Mesenteric fat pad (tissue), 1 donor: ENCODE results near the gene FAM136A. TPM values are rescaled to one million over a fixed set of nuclear protein-coding genes. Genes with fewer than 3 reads are reported as not detected.
"Not testable (repeated sequence)": the region's sequence is repeated elsewhere in the genome, so short reads cannot be mapped to it uniquely, and the experiment has no call there.

Experiments used
- DNase-seq: peaks from one replicate; pipeline ENCODE4 v3.0.0-alpha.2; 2020; ENCODE audit warnings: low spot score
- microRNA-seq: library from miRNA; unstranded; fragments of <30 nt; microRNA quantifications from one replicate; pipeline ENCODE4 v1.2.0, GENCODE V29; 2020; ENCODE audit warnings: borderline number of aligned reads
- total RNA-seq: library from RNA; stranded (reverse); fragmentation: NEBNext Ultra II Directional; extraction: Animal tissue kit (Norgen Biotek cat#: 25700); gene quantifications from one replicate; pipeline ENCODE4 v1.2.1, GENCODE V29; 2021
- donor health status: DM: yes; HTN: yes; CAD: no.

The FAM136A gene
- total RNA-seq, 1 donor from 2014 or later = 25.9 TPM

- no peak for DNase-seq
These were observed 1.0 kb downstream of the FAM136A start for GRCh38 chr2:70300771-70301343.

GRCh38 chr2:70297828-70298227 lies 4.0 kb downstream of the FAM136A start:
- DNase-seq = not testable (repeated sequence)

- no peak for DNase-seq
These were observed 18.2 kb downstream of the FAM136A start for GRCh38 chr2:70283500-70284191.

- no peak for DNase-seq
These were observed 19.4 kb downstream of the FAM136A start for GRCh38 chr2:70282439-70282838.

- DNase-seq = no peak
These were observed 21.5 kb downstream of the FAM136A start for GRCh38 chr2:70280242-70280798.

GRCh38 chr2:70270323-70270722 lies 31.5 kb downstream of the FAM136A start:
- DNase-seq = no peak

GRCh38 chr2:70269422-70270302 lies 32.2 kb downstream of the FAM136A start:
- not testable (repeated sequence) for DNase-seq

- not testable (repeated sequence) for DNase-seq
These were observed 34.9 kb downstream of the FAM136A start for GRCh38 chr2:70266925-70267324.

GRCh38 chr2:70261501-70261900 lies 40.4 kb downstream of the FAM136A start:
- DNase-seq = no peak

GRCh38 chr2:70258532-70258875 lies 43.4 kb downstream of the FAM136A start:
- no peak for DNase-seq

GRCh38 chr2:70255637-70256314 lies 46.1 kb downstream of the FAM136A start:
- no peak for DNase-seq

GRCh38 chr2:70250434-70250833 lies 51.4 kb downstream of the FAM136A start:
- no peak for DNase-seq

- DNase-seq = peak; percentile 99
These were observed 53.6 kb downstream of the FAM136A start, which contains the start of gene TIA1 for GRCh38 chr2:70248181-70248847. Gene TIA1 (minus strand): TSS chr2:70248628. CDS start chr2:70248430, 198 bp downstream.

GRCh38 chr2:70247364-70248180 lies 54.3 kb downstream of the FAM136A start:
- no peak for DNase-seq

Small RNA genes within 50 kb of the gene (microRNA-seq; reads per million reads assigned to microRNA genes)
- not detected for gene MIR1285-2

Other genes with a start within 250 kb of the FAM136A start
- 399 TPM for gene PCBP1, start 214.6 kb downstream of the FAM136A start, total RNA-seq
- 10.9 TPM for gene C2orf42, start 111.0 kb downstream of the FAM136A start, total RNA-seq
- 57.1 TPM for gene TIA1, start 53.4 kb downstream of the FAM136A start, total RNA-seq
- 89.5 TPM for gene PCYOX1, start 43.9 kb downstream of the FAM136A start, total RNA-seq
- 116 TPM for gene SNRPG, start 8.3 kb downstream of the FAM136A start, total RNA-seq